Brain microvascular endothelial cell (primary cell): Measurements from ENCODE around the gene TRAF1.

Experiments
- DNase-seq: peaks from one replicate; pipeline ENCODE4 v3.0.0-alpha.2; 2020
- H3K27ac ChIP-seq: fragments of 250-450 bp; sonication (Bioruptor Pico); 2 replicates; pipeline ENCODE4 v1.5.1; 2020; ENCODE audit warnings: mild to moderate bottlenecking, moderate library complexity
- H3K27me3 ChIP-seq: fragments of 250-450 bp; sonication (Bioruptor Pico); replicated peaks from 2 replicates; pipeline ENCODE4 v1.5.1; 2020; ENCODE audit warnings: mild to moderate bottlenecking
- H3K36me3 ChIP-seq: fragments of 250-450 bp; sonication (Bioruptor Pico); replicated peaks from 2 replicates; pipeline ENCODE4 v1.5.1; 2020; ENCODE audit warnings: mild to moderate bottlenecking
- H3K4me3 ChIP-seq: 2 replicates; pipeline ENCODE4 v1.5.1; 2011; ENCODE audit warnings: low read depth, mild to moderate bottlenecking, control low read depth, low read length, moderate library complexity
- in situ Hi-C: cut with HindIII; loops from 2 replicates; pipeline ENCODE4 v1.10.0; 2017; ENCODE audit warnings: low sequenced_read_pairs, low pct_ligation_motif_present
- TF ChIP-seq, protein P1 (sequence below): IDR thresholded peaks from 2 replicates; pipeline ENCODE4 v1.5.1; 2011; ENCODE audit warnings: low read depth, mild to moderate bottlenecking, moderate library complexity, low read length, control low read depth, inconsistent platforms; ENCODE audit errors: missing control alignments

The TRAF1 gene

DNA sequence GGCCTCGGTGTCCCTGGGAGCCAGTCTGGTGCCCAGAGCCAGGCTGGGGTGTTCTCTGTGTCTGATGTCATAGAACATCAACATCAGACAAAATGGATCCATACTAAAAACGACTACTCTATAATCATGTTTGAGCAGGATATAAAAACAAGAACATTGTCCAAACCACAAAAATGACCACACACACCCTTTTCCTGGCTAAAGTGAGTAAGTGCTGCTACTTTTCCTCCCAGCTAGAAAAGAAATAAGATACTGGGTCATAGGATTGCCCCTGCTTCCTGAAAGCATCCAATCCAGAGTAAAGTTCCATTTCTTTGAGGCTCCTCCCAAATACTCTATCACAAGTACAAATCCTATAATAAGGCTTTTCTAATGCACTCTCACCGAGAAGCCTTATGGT lies 19.7 kb upstream of the TRAF1 start:
- H3K36me3 ChIP-seq, result no peaks in the 10 kb centered on the region
- DNase-seq, result no peak
- no peaks in the 10 kb centered on the region for H3K27me3 ChIP-seq
- TF ChIP-seq, protein P1, sequence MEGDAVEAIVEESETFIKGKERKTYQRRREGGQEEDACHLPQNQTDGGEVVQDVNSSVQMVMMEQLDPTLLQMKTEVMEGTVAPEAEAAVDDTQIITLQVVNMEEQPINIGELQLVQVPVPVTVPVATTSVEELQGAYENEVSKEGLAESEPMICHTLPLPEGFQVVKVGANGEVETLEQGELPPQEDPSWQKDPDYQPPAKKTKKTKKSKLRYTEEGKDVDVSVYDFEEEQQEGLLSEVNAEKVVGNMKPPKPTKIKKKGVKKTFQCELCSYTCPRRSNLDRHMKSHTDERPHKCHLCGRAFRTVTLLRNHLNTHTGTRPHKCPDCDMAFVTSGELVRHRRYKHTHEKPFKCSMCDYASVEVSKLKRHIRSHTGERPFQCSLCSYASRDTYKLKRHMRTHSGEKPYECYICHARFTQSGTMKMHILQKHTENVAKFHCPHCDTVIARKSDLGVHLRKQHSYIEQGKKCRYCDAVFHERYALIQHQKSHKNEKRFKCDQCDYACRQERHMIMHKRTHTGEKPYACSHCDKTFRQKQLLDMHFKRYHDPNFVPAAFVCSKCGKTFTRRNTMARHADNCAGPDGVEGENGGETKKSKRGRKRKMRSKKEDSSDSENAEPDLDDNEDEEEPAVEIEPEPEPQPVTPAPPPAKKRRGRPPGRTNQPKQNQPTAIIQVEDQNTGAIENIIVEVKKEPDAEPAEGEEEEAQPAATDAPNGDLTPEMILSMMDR, result no peak
- no peak overlapping the region for H3K27ac ChIP-seq
- H3K4me3 ChIP-seq, result no peak overlapping the region
- in situ Hi-C loops, result no loop called here

DNA sequence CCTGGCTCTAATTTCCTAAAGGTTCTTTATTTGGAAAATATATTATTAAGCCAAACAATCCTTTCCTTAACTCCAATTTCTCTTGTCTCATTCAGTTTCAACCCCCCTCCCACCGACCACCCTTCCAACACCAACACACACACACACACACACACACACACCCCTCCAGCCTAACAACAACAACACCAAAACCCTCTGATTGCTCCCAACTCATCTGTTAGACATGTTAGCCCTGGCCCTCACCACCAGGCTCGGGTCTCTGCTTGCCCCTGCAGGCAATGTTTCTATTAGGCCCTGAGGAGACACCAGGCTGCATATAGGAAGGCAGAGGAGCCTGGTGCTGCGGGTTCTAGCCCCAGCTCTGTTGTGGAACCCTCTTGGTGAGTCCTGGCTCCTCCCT lies 18.4 kb upstream of the TRAF1 start:
- DNase-seq, result no peak
- in situ Hi-C loops, result no loop called here
- H3K27ac ChIP-seq, result no peak overlapping the region
- TF ChIP-seq, protein P1, result no peak
- no peak overlapping the region for H3K4me3 ChIP-seq
- H3K36me3 ChIP-seq, result no peaks in the 10 kb centered on the region
- no peaks in the 10 kb centered on the region for H3K27me3 ChIP-seq

DNA sequence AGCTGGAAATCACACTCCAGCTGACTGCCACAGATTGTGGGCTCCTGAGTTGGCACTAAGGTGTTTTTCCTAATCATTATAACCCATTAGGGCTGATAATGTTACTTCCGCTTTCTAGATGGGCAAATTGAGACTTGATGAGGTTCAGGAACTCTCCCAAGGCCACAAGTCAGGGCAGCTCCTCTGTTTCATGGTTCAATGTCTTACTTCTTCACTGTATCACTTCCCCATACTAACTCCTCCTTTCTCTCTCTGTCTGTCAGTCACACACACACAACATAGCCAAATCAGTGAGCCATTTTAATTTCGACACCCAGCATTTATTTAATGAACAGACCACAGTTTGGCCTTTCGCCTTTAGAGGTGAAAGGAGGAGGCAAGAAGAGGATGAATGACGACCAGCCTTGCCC lies 17.8 kb upstream of the TRAF1 start:
- Histone ChIP-seq H3K27ac (no peak overlapping the region), H3K4me3 (no peak overlapping the region), H3K27me3 (no peaks in the 10 kb centered on the region), H3K36me3 (no peaks in the 10 kb centered on the region)
- TF ChIP-seq, protein P1, result no peak
- DNase-seq, result no peak
- in situ Hi-C loops, result no loop called here

DNA sequence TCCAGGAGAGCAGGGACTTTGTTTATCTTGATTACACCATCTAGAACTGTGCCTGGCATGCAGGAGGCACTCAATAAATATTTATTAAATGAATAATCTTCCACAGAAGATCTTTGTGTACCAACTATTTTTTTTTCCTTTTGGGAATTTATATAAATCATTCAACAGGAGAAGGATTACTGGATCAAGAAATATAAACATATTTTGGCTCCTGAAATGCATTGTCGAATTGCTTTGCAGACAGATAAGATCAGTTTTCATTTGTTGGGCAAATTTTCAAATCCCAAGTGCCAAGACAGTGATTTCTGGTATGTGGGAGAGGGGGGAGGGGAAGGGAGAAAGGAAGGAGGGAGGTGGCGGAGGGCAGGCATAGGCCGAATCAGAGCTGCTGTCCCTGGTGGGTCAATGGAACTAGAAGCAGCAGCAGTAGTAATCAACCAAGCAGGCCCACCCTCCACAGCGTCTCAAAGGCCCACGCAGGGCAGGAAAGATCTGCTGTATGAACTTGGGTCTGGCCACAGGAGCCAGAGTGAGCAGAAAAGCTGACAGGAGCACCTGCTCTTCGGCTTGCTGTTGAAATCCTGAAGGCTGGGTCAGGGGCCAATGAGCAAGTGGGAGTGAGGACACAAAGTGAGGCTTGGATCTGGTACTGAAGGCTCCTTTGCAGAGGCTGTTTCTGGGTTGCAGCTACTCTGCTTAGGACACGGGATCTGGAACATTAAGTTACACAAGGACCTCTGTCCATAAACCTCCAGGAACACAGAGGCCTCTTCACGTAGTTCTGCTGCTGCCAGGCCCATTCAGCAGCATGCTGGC lies 15.8 kb upstream of the TRAF1 start:
- in situ Hi-C loops, result no loop called here
- H3K36me3 ChIP-seq, result no peaks in the 10 kb centered on the region
- TF ChIP-seq, protein P1, result no peak
- DNase-seq, result no peak
- no peaks in the 10 kb centered on the region for H3K27me3 ChIP-seq
- H3K27ac ChIP-seq, result no peak overlapping the region
- no peak overlapping the region for H3K4me3 ChIP-seq

DNA sequence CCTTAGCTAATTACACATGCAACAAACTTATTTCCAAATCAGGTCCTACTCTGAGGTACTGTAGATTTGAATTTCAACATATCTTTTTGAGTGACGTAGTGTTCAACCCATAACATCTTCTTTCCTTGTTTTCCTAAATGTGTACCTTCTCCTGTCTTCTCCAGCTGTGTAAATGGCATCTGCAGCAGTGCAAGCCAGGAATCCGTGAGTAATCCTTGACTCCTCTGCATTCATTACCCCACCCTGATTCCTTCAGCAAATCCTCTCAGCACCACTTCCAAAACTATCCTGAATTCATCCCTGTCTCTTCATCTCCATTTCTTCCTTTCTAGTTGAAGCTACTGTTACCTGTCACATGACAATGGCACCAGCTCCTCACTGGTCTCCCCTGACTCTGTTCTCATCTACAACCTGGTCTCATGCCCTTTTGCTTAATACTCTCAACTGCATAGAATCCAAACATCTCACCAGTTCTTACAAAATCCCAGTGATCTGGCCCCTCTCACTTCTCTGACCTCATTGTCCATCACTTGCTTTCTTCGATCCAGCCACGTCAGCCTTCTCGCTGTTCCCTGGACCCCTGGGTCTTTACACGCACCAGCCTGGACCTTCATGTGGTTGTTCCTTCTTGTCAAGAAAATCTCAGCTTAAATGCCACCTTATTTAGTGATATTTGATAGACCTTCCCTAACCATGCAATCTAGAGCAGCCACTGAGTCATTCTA lies 14.6 kb upstream of the TRAF1 start:
- Histone ChIP-seq H3K36me3 (no peaks in the 10 kb centered on the region), H3K27ac (no peak overlapping the region), H3K4me3 (no peak overlapping the region), H3K27me3 (no peaks in the 10 kb centered on the region)
- in situ Hi-C loops, result no loop called here
- TF ChIP-seq, protein P1, result no peak
- no peak for DNase-seq
